ENCODE data around the gene VTI1B. TPM values are rescaled to one million over a fixed set of nuclear protein-coding genes. Genes with fewer than 3 reads are reported as not detected.
A peak's percentile ranks its signal among the peaks of the same experiment; 100 is the strongest.

The VTI1B gene
- total and polyA plus RNA-seq, 2 of the 4 experiments (the other 2 are of a cell fraction): 61.8 to 90.2 TPM

- 0 out of 2 replicates have a peak, but pooled peaks have one; percentile 28 for TF ChIP-seq MAZ (IDR thresholded peaks at IDR 0.05; ENCODE audit: borderline replicate concordance, low read depth, low read length)
- no peak for TF ChIP-seq POLR2A (IDR thresholded peaks at IDR 0.05; ENCODE audit: low read depth, low read length)
- TF ChIP-seq RAD21 (IDR thresholded peaks at IDR 0.05; ENCODE audit: low read length): peak; percentile 25; the same call in 1 of the 2 replicates
- no peak for TF ChIP-seq CHD1 (IDR thresholded peaks at IDR 0.05; ENCODE audit: low read depth, low read length)
Observed at GRCh38 chr14:67599698-67600561, 74.5 kb downstream of the VTI1B start, which contains the start of gene PIGH (continued).

Small RNAs within 50 kb of the gene (microRNA-seq; reads per million reads assigned to microRNA genes)
- gene AL132640.3 (ENCODE audit: insufficient read depth, insufficient read length) (not detected), gene RF00019 (ENCODE audit: insufficient read depth, insufficient read length) (not detected), gene RN7SL369P (ENCODE audit: insufficient read depth, insufficient read length) (not detected), gene RNA5SP386 (ENCODE audit: insufficient read depth, insufficient read length) (not detected)

Small RNAs within 50 kb of the gene (small RNA-seq; reads per million reads assigned to genes)
- 0 reads per million in 5 experiments for gene AL132640.3
- 0 reads per million in 5 experiments for gene RF00019
- gene RN7SL369P: 0 reads per million in 5 experiments
- gene RNA5SP386: 0 reads per million in 5 experiments

Other genes starting within 250 kb of the VTI1B start
- under 0.01 TPM in 1 of 2 replicates, not detected in the other for gene TMEM229B, start 185.9 kb downstream of the VTI1B start, total RNA-seq (2012; rRNA removed)
- 0.06 TPM in 1 of 2 replicates, not detected in the other for gene TMEM229B, start 185.9 kb downstream of the VTI1B start, polyA plus RNA-seq (2012; rRNA removed)
- gene PLEKHH1, start 141.3 kb downstream of the VTI1B start, total RNA-seq (2012; rRNA removed): under 0.01 TPM in 2 replicates
- 0.34 and 0.37 TPM in 2 replicates for gene PLEKHH1, start 141.3 kb downstream of the VTI1B start, polyA plus RNA-seq (2012; rRNA removed)
- gene PIGH, start 74.4 kb downstream of the VTI1B start, total RNA-seq (2012; rRNA removed): 6.7 and 7.9 TPM in 2 replicates
- 13.5 and 23.1 TPM in 2 replicates for gene PIGH, start 74.4 kb downstream of the VTI1B start, polyA plus RNA-seq (2012; rRNA removed)
- gene ARG2, start 54.7 kb downstream of the VTI1B start, total RNA-seq (2012; rRNA removed): 2.2 and 2.5 TPM in 2 replicates
- gene ARG2, start 54.7 kb downstream of the VTI1B start, polyA plus RNA-seq (2012; rRNA removed): 1.1 and 1.3 TPM in 2 replicates
- gene RDH11, start 21.1 kb upstream of the VTI1B start, total RNA-seq (2012; rRNA removed): 109 and 149 TPM in 2 replicates
- gene RDH11, start 21.1 kb upstream of the VTI1B start, polyA plus RNA-seq (2012; rRNA removed): 71.6 and 77.3 TPM in 2 replicates
- gene RDH12, start 27.3 kb upstream of the VTI1B start, total RNA-seq (2012; rRNA removed): not detected in 2 replicates
- not detected in 2 replicates for gene RDH12, start 27.3 kb upstream of the VTI1B start, polyA plus RNA-seq (2012; rRNA removed)
- 10.3 and 11.1 TPM in 2 replicates for gene ZFYVE26, start 142.0 kb upstream of the VTI1B start, total RNA-seq (2012; rRNA removed)
- 6.0 and 6.6 TPM in 2 replicates for gene ZFYVE26, start 142.0 kb upstream of the VTI1B start, polyA plus RNA-seq (2012; rRNA removed)
- gene RAD51B, start 145.1 kb upstream of the VTI1B start, total RNA-seq (2012; rRNA removed): 12.2 and 18.8 TPM in 2 replicates
- gene RAD51B, start 145.1 kb upstream of the VTI1B start, polyA plus RNA-seq (2012; rRNA removed): 4.9 and 5.1 TPM in 2 replicates

Measured in IMR-90 (cell line).